GM19395 (cell line): Measurements from ENCODE around the gene AHRR.

Experiments used
- ATAC-seq: cut with Tn5 transposase; IDR thresholded peaks from one replicate; pipeline ENCODE4 v1.9.1; 2021; ENCODE audit warnings: mild to moderate bottlenecking, moderate library complexity; ENCODE audit not compliant: unreplicated experiment

AHRR gene

GRCh38 chr5:344668-345067 is 23.2 kb downstream of the AHRR start:
- no peak for ATAC-seq

- no peak for ATAC-seq
These were observed 24.1 kb downstream of the AHRR start for GRCh38 chr5:345404-346195.

GRCh38 chr5:346229-346935 is 24.9 kb downstream of the AHRR start:
- no peak for ATAC-seq

- ATAC-seq: no peak
These were observed 26.3 kb downstream of the AHRR start for GRCh38 chr5:347712-348284.

GRCh38 chr5:348726-349125 is 27.2 kb downstream of the AHRR start:
- ATAC-seq: no peak

DNA sequence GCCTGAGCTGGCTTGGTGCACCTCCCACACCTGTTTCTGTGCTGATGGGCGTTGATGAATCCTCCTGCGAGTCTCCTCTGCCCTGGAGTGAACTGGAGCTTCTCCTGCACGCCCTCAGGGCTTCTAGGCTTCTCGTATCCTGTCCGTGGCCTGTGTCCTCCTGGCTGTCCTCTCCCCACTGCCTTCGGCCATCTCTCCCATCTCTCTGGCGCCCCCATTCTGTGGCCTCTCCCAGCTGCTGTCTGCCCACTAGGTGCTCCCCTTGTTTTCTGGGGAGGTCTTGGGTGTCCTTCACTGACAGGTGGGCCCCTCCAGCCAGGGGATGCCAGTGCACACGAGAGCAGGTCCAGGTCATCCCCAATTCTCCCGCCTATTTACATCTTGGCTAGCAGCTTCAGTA is 28.8 kb downstream of the AHRR start:
- ATAC-seq: no peak

DNA sequence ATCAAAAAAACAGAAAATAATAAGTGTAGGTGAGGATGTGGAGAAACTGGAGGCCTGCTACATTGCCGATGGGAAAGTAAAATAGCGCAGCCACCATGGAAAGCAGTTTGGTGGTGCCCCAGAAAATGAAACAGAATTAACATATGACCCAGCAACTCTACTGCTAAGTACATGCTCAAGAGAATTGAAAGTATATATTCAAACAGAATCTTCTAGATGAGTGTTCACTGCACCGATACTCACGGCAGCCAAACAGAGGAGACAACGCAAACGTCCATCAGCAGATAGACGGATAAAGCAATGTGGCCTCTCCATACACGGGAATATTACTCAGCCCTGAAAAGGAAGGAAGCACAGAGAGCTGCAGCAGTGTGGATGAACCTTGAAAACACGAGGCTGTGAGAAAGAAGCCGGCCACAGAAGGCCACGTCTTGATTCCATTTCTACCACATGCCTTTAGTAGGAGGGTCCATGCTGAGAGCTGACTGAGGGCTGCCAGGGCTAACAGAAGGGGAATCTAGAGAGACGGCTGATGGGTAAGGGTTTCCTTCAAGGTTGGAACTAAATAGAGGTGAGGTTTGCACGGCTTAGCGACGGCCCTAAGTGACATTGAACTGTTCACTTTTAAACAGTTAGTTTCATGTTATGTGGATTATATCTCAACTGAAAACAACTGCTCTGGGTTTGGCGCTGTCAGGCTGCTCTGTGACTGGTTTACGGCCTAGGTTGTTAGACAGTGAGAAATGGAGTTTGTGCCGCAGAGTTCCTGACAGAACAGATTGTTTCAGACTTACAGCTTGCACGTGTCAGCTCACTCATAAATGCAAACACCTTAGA is 29.8 kb downstream of the AHRR start:
- no peak for ATAC-seq

DNA sequence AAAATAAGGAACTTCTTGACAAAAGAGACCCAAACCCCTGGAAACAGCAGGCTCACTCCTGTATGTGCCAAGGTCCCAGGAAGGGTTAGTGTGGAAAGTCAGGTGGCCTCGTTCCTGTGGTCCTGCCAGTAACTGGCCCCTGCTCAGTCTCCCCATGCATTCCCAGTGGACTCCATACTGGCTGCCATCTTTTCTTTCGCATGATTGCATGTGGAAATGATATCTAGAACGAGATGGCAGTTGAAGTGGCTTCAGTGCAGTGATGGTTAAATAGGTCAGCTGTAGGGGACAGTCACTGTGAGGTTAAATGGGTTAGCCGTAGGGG is 30.4 kb downstream of the AHRR start:
- no peak for ATAC-seq

DNA sequence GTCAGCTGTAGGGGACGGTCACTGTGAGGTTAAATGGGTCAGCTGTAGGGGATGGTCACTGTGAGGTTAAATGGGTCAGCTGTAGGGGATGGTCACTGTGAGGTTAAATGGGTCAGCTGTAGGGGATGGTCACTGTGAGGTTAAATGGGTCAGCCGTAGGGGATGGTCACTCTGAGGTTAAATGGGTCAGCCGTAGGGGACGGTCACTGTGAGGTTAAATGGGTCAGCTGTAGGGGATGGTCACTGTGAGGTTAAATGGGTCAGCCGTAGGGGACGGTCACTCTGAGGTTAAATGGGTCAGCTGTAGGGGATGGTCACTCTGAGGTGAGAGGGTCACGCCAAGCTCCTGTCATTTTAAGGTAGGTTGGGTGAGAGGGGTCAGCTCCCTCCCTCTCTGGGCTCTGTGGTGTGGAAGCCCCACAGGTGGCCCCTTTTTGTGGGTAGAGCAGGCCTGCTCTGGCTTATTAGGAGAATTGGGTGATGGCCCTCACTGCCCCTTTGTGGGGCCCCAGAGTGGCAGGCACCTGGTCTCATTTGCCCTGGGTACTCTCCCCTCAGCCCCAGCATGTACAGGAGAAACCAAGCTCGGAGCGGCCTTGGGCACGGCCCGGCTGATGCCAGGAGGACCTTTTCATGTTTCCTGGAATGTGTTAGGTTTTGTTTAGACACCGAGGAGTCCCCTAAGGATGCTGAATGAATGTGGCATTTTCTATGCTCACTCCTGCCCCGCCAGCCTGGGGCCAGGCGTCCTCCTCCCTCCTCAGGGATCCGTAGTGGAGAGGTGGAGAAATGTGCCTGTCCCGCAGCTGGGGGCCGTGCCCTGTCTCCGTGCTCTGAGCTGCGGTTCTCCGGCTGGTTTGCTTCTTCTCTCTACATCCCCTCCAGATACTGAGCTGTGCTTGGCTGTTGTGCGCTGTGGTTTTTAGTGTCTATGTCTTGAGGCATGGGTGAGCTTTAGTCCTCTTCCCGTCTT is 31.4 kb downstream of the AHRR start:
- ATAC-seq: no peak

- no peak for ATAC-seq
These were observed 32.4 kb downstream of the AHRR start for GRCh38 chr5:353612-354580.

DNA sequence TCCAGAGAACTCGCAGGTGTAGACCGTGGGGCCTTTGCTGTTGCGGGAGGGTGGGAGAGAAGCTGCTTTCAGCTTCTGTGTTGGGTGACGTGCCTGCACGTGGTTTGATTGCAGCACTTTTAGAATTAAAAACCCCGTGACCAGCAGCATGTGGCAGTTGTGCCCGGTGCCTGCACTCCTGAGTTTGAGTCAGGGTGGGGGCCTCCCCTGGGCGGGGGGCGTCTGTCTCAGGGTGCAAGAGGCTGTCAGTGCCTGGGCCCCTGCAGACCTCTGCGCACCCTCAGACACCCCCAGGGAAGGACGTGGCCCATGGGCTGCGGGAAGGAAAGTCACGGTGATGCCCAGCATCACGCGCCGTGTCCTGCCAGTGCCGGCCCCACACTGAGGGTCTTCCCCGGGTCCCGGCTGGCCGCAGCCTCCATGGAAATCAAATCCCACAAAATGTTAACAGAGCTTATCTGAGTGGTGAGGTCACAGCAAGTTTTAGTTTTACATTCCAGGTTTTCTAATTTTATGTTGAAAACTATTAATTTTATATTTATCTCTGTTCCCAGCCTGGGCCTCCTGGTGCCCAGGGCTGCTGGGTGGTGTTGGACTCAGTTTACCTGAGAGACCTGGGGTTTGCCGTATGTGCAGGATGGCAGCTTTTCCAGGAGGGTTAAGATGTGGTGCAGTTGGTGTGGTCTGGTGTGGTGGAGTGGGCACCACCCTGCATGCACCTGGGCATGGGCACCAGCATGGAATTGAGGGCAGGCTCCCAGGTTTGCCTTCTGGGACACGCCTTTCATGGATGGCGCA is 33.3 kb downstream of the AHRR start:
- no peak for ATAC-seq

DNA sequence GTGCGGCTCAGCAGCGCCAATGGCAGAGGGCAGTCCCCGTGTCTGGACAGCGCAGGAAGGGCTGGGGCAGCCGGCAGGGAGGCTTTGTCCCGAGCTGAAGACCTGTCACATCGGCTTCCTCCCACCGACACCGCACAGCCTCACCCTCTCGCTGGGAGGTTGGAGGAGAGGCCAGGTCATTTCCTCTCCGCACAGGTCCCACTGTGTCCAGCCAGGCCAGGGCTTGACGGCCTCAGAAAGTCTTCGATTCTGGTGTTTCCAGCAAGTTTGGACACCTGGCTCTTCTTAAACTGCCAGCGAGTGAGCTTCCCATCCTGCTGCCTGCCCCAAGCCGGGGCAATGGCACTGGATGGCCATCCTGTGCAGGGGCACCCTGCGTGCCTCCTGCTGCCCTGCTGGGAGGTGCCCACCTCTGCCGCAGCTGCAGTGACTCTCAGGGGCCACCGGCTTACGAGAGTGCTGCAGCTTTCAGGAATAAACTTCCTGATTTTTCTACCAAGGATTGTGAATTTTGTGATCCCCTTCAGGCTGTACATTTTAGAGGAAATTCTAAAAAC is 33.9 kb downstream of the AHRR start:
- ATAC-seq: no peak

GRCh38 chr5:355958-356357 is 34.4 kb downstream of the AHRR start:
- ATAC-seq: no peak

- ATAC-seq: no peak
These were observed 37.9 kb downstream of the AHRR start for GRCh38 chr5:359301-359897.

DNA sequence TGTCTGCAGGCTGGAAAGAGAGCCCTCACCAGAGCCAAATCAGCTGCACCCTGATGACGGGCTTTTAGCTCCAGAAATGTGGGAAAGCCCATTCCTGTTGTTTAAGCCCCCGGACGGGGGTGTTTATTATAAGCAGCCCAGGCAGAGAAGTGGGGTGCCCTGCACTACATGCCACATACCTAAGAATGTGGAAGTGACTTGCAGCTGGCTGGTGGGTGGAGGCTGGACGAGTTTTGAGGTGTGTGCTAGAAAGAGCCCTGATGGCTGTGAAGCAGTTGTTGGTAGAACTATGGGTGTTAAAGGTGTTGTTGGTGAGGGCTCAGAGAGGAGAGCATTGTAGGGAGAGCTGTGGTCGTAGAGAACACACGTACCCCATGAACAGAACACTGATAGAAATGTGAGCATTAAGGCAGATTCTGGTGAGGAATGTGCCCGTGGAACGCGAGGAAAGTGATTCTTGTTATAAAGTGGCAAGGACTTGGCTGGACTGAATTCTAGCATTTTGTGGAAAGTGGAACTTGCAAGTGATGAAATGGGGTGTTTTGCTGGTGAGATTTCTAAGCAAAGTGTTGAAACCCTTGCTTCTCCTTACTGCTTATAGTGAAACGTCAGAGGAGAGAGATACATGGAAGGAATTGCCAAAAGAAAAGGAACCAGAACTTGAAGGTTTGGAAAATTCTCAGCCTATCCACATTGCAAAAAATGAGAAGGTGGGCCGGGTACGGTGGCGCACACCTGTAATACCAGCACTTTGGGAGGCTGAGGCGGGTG is 38.9 kb downstream of the AHRR start:
- ATAC-seq: no peak

DNA sequence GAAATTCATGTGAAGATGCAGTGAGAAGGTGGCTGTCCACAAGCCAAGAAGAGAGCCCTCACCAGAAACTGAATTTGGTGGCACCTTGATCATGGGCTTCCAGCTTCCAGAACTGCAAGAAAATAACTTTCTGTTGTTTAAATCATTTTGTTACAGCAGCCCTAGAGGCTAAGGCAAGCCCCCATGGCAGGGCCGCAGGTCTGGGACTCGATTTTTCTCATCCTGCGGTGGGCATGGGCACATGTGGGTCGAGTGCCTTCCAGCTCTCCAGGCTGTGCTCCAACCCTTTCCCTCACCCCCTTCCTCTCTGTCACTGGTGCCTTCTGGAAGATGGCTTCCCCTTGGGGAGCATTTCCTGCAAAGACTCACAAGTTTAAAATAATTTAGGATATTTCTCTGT is 40.7 kb downstream of the AHRR start:
- no peak for ATAC-seq
